HG03159 (cell line): ENCODE data around the gene DMD.
A peak's percentile ranks its signal among the peaks of the same experiment; 100 is the strongest.

Source experiments
- ATAC-seq: cut with Tn5 transposase; IDR thresholded peaks from one replicate; pipeline ENCODE4 v1.9.1; 2021; ENCODE audit warnings: mild to moderate bottlenecking, moderate library complexity; ENCODE audit not compliant: unreplicated experiment

Gene DMD

GRCh38 chrX:32520789-32521188 is 690.6 kb downstream of the DMD start:
- ATAC-seq = no peak

- ATAC-seq = peak; percentile 89
Measured at GRCh38 chrX:32514986-32515385, 696.4 kb downstream of the DMD start.

- ATAC-seq = no peak
Measured at GRCh38 chrX:32501606-32502005, 709.7 kb downstream of the DMD start.

- ATAC-seq = no peak
Measured at GRCh38 chrX:32496671-32497070, 714.7 kb downstream of the DMD start.

- ATAC-seq = no peak
Measured at GRCh38 chrX:32495855-32496254, 715.5 kb downstream of the DMD start.

GRCh38 chrX:32489125-32489524 is 722.2 kb downstream of the DMD start:
- ATAC-seq = no peak

- ATAC-seq = peak; percentile 67
Measured at GRCh38 chrX:32483534-32484136, 727.7 kb downstream of the DMD start.

GRCh38 chrX:32480019-32480418 is 731.3 kb downstream of the DMD start:
- no peak for ATAC-seq

- ATAC-seq = no peak
Measured at GRCh38 chrX:32472364-32472763, 739.0 kb downstream of the DMD start.

- ATAC-seq = no peak
Measured at GRCh38 chrX:32455704-32456103, 755.6 kb downstream of the DMD start.

- no peak for ATAC-seq
Measured at GRCh38 chrX:32451954-32452695, 759.2 kb downstream of the DMD start.

GRCh38 chrX:32448945-32449344 is 762.4 kb downstream of the DMD start:
- peak; percentile 63 for ATAC-seq

- peak; percentile 99 for ATAC-seq
Measured at GRCh38 chrX:32448320-32448719, 763.0 kb downstream of the DMD start.

- ATAC-seq = no peak
Measured at GRCh38 chrX:32447640-32448039, 763.7 kb downstream of the DMD start.

- ATAC-seq = no peak
Measured at GRCh38 chrX:32443841-32444240, 767.5 kb downstream of the DMD start.

GRCh38 chrX:32421266-32421665 is 790.1 kb downstream of the DMD start:
- ATAC-seq = no peak

- peak; percentile 93 for ATAC-seq
Measured at GRCh38 chrX:32408389-32408788, 803.0 kb downstream of the DMD start.

GRCh38 chrX:32397562-32398216 is 813.7 kb downstream of the DMD start:
- peak; percentile 72 for ATAC-seq

- no peak for ATAC-seq
Measured at GRCh38 chrX:32395878-32396277, 815.5 kb downstream of the DMD start.

- ATAC-seq = no peak
Measured at GRCh38 chrX:32392655-32393054, 818.7 kb downstream of the DMD start.

GRCh38 chrX:32370456-32371205 is 840.7 kb downstream of the DMD start:
- no peak for ATAC-seq
